HG02973 (cell line): ENCODE measurements around the gene MPRIP.

Source experiments
- ATAC-seq: cut with Tn5 transposase; IDR thresholded peaks from one replicate; pipeline ENCODE4 v1.9.1; 2021; ENCODE audit warnings: moderate library complexity; ENCODE audit not compliant: unreplicated experiment

Gene MPRIP

GRCh38 chr17:17105976-17106375 lies 63.7 kb downstream of the MPRIP start:
- no peak for ATAC-seq

GRCh38 chr17:17106756-17107155 lies 64.5 kb downstream of the MPRIP start:
- ATAC-seq: no peak

- no peak for ATAC-seq
These were observed 65.0 kb downstream of the MPRIP start for GRCh38 chr17:17107281-17107680.

- no peak for ATAC-seq
These were observed 65.7 kb downstream of the MPRIP start for GRCh38 chr17:17107891-17108431.

- no peak for ATAC-seq
These were observed 66.3 kb downstream of the MPRIP start for GRCh38 chr17:17108451-17109049.

- no peak for ATAC-seq
These were observed 67.0 kb downstream of the MPRIP start for GRCh38 chr17:17109256-17109655.

GRCh38 chr17:17109907-17110306 lies 67.7 kb downstream of the MPRIP start:
- ATAC-seq: no peak

GRCh38 chr17:17110520-17110919 lies 68.3 kb downstream of the MPRIP start:
- no peak for ATAC-seq

- no peak for ATAC-seq
These were observed 69.4 kb downstream of the MPRIP start for GRCh38 chr17:17111401-17112393.

GRCh38 chr17:17112628-17113200 lies 70.5 kb downstream of the MPRIP start:
- ATAC-seq: no peak

GRCh38 chr17:17114592-17115225 lies 72.5 kb downstream of the MPRIP start:
- ATAC-seq: no peak

GRCh38 chr17:17115620-17116019 lies 73.4 kb downstream of the MPRIP start:
- ATAC-seq: no peak

GRCh38 chr17:17116406-17116805 lies 74.1 kb downstream of the MPRIP start:
- no peak for ATAC-seq

- no peak for ATAC-seq
These were observed 75.7 kb downstream of the MPRIP start for GRCh38 chr17:17117923-17118322.

- no peak for ATAC-seq
These were observed 76.1 kb downstream of the MPRIP start for GRCh38 chr17:17118399-17118798.

GRCh38 chr17:17119106-17119505 lies 76.8 kb downstream of the MPRIP start:
- no peak for ATAC-seq

- no peak for ATAC-seq
These were observed 77.3 kb downstream of the MPRIP start for GRCh38 chr17:17119533-17119932.

- ATAC-seq: no peak
These were observed 78.0 kb downstream of the MPRIP start for GRCh38 chr17:17120294-17120693.

GRCh38 chr17:17120701-17121100 lies 78.4 kb downstream of the MPRIP start:
- ATAC-seq: no peak

- no peak for ATAC-seq
These were observed 78.9 kb downstream of the MPRIP start for GRCh38 chr17:17121162-17121561.
